ENCODE data around the gene NFIX.

GRCh38 chr19:13099073-13099999, 104.1 kb downstream of the NFIX start:
- TF ChIP-seq CTCF (IDR thresholded peaks at IDR 0.05) (no peak), POLR2A (IDR thresholded peaks at IDR 0.05) (peak; percentile 61), POLR2AphosphoS5 (IDR thresholded peaks at IDR 0.05) (peak; percentile 46 to 87 (median 85))
